Stimulated activated CD4-positive, alpha-beta T cell treated with anti-CD3 and anti-CD28 coated beads, TNF-alpha, amount 100 ng/mL, for 4 hours (primary cell): Measurements from ENCODE around the gene IL10.
A peak's percentile ranks its signal among the peaks of the same experiment; 100 is the strongest.

Experiments
- DNase-seq, 3 experiments: peaks; one replicate each; pipeline ENCODE4 v3.0.0-alpha.2; 2020; ENCODE audit warnings: low read depth in 3 of 3

IL10 gene

DNA sequence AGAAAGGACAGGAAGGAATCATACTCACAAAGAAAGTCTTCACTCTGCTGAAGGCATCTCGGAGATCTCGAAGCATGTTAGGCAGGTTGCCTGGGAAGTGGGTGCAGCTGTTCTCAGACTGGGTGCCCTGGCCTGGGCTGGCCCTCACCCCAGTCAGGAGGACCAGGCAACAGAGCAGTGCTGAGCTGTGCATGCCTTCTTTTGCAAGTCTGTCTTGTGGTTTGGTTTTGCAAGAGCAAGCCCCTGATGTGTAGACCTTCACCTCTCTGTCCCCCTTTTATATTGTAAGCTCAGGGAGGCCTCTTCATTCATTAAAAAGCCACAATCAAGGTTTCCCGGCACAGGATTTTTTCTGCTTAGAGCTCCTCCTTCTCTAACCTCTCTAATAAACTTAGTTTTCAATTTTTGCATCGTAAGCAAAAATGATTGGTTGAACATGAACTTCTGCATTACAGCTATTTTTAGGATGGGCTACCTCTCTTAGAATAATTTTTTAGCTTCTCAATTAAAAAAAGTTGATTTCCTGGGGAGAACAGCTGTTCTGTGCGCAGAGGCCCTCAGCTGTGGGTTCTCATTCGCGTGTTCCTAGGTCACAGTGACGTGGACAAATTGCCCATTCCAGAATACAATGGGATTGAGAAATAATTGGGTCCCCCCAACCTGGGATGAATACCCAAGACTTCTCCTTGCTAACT, at the start of gene IL10:
IL10 (minus strand) TSS at position 252 of the 695 bp plus-strand sequence; CDS start at position 193, 59 bp downstream.
- no peak for DNase-seq

DNA sequence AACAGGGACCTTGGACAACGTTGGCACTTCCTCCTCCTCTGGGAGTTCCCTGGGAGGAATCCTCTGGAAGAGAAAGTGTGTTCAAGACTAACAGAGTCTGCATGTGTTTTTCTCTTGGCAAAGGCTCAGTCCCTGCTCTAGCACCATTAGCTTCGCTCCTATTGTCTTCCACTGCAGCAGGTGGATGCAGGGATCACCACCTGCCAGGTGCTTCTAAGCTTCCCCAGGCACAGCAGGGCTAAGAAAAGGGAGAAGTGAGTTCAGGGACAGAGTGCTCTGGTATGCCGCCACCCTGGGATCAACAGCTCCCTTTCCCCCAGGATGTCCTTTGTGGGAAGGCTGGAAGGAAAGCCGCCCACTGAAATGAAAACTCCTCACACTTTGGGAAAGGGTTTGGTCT, 49.2 kb upstream of the IL10 start:
- no peak for DNase-seq

DNA sequence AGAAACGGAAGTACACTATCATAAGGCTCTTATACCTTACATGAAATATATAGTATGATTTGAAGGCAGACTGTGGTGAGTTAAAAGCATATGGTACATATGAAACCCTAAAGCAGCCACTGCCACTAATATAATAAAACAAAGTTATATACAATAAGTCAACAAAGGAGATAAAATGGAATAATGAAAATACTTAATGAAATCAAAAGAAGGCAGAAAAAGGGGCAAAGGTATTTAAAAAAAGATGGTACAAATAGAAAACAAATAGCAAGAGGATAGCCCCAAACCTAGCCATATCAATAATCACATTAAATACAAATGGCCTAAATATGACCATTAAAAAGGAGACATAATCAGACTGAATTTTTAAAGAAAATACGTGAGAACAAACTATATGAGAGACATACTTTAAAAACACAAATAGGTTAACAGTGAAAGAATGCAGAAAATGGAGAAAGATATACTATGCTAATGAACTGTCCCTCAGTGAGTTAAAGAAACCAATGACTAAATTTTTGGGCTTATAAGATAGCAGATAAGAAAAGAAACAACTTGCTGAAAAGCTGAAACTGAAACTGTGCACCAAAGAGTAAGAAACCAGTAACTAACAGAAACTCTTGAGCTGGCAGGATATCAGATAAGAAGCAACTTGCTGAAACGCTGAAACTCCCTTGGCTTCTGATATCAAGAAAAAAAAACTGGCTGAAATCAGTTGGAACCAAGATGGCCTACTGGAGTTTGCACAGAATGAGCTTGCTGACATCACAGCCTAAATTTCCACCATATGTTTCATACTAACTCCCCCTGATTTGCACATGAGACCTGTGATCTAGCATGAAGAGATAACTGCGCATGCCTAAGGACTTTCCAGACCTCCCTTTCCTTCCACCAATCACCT, 44.3 kb upstream of the IL10 start:
- DNase-seq = no peak

DNA sequence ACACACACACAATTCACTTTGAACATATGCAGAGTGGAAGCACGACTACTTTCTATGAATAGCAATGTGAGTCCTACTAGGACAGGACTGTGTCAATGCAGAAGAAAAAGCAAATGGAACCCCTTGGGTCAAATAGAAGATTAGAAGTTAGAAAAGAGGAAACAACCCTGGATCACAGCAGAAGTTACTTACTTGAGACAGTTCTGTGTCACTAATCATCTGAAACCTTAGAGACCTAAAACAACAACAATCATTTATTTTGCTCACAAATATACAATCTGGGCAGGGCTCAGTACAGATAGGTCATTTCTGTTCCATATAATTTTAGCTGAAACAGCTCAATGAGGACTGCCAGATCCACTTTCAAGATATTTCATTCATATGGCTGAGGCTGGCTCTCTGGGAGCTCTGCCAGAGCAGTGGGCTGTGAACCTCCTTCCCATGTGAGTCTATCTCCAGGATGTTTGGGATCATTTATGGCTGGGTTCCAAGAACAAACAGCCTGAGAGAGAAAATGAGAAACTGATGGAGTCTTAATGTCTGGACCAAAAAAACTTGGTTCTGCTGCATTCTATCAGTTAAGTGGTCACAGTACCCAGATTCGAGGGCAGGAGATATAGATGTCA, 42.5 kb upstream of the IL10 start:
- no peak for DNase-seq

DNA sequence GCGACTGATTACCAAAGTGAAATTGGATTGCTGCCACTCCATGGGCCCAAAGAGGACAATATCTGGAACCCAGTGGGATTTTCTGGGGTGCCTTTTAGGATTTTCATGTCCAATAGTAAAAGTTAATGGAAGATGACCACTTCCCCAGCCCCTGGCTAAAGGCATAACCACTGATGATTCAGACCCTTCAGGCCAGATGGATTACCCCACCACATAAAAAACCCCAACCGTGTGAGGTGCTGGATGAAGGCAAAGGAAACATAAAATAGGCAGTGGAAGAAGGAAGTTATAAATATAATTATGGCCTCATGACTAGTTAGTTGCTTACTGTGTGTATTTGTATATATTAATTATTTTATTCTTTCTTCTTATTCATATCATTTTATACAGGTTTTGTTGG, 40.2 kb upstream of the IL10 start:
- DNase-seq = no peak

DNA sequence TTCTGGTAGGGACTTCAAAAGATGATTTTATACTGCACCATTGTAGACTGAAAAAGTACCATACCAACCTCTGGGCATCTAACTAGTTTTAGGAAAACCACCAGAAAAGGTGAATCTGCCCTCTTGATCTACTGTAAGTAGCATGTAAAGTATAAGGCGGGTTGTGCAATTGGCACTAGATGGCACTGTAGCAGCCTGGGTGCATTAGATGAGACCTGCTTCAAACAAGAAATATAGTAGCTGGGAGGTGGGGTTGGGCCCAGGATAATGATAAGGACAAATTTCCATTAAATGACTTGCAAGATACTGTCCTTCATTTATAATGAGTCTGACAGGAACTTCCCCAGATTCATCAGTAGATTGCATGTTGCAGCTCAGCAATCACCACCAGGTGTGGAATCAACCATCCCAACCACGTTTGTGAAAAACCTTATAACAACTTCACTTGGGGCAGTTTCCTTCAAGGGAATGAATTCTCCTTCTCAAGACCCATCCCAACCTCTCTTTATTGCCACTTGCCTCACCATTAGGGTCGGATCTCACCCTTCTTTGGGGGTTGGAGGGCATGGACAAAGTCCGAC, 37.3 kb upstream of the IL10 start:
- peak in 1 of 3 experiments; percentile 26 for DNase-seq

DNA sequence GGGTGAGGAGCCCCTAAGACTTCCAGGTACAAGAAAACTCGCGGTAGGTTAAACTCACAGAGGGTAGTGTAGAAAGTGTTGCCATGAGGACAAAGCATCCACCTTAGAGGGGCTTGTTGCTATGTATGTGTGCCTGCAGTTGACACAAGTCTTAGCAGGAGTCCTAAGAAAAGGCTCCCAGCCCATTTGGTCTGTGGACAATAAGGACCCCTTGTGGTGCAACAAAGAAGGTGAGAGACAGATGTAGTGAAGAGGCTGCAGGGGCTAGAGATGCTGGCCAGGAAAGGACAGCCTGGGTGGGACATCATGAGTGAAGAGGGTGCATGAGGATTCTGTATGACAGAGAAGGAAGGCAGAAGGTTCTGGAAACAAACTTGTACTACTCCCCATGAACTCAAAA, 36.3 kb upstream of the IL10 start:
- no peak for DNase-seq

DNA sequence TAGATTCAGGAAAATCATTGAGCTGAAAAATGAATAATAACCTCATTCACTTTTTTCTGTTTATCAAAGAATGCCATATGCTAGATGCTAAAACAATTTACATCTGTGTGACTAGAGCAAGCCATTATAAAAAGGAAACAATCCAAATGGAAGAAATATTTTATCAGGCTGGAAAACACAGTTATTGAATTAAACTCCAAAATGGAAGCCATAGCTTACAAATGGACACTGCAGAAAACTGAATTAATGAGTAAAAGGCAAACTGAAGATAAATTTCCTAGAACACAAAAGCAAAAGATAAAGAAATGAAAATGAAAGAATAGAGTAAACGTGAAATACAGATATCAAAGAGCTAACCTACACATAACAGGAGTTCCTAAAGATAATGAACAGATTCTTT, 33.1 kb upstream of the IL10 start:
- no peak for DNase-seq

DNA sequence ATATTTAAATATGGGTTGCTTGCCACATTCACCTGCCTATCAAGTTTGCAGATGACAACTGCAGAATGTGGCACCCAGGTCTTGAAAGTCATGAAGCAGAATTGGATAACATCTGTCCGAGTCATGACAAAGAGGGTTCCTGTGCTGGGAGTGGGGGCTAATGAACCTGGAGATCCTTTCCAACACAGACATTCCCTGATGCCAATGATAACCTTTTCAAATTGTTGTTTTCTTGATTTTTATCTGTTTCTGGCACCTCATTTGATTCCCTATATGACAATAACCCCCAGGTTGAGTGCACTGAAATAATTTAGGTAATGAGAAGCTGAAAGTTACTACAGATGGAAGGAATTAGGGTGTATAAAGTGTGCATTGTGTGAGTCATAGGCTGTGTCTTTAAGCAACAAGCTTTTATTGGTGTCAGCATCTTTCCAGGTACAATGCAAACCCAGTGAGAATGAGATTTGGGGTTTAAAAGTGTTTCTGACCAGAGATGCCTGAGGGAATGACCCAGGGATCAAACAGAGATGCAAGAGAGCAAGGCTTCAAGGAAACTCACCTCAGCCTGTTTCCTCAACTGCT, 32.0 kb upstream of the IL10 start:
- DNase-seq = no peak

DNA sequence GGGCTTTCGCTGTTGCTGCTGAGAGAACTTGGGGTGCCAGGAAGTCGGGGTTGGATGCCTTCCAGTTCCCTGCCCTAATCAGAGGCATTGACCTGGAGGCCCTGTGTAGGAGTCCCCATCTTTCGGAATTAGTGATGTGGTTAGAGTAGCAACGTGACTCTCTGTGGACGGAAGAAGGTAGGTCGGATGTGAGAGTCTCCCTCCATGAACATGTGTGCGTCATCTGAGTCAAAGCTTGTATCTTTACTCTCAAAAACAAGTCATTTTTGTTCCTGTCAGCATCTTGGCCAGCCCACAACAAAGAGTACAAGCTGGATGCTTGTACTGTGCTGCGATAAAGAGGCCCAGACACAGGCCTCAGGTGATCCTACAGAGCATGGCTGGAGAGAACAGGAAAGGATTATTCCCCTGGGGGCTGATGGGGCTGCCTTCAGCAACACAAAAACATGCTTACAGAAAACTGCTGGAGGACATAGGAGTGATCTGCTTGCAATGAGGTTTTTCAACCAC, 31.0 kb upstream of the IL10 start:
- peak; percentile 44 to 58 (median 46) for DNase-seq

DNA sequence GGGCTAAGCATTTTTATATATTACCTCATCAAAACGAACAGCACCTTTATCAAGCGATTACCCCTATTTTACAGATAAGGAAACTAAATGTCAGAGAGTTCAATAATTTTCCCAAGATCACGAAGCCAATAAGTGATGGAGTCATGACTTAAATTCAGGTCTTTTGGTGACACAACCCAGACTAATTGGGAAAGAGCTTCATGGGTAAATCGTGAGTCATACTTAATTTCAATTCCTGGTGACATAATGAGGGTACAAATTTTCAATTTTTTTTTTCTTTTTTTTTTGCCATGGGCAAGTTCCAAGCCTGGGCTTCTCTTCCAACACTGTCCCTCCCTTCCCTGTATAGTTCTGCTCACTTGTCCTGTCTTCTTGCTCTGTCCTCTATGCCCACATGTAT, 30.1 kb upstream of the IL10 start:
- DNase-seq = no peak

DNA sequence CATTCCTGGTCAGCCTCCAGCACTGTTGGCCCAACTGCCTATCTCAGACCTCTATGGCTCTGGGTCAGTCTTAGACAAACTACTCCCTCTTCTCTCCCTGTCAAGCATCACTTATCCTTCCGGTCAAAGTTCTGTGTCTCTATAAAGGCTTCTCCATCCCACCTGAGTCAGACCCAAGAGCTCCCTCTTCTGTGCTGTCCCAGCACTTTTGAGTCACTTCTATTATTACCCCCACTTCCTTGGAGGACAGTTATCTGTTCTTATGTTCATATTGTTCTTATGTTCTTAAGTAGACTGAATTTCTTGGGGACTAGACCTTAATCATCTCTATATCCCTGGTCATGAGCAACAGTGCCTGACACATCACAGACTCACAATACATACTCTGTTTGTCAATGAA, 29.2 kb upstream of the IL10 start:
- no peak for DNase-seq

DNA sequence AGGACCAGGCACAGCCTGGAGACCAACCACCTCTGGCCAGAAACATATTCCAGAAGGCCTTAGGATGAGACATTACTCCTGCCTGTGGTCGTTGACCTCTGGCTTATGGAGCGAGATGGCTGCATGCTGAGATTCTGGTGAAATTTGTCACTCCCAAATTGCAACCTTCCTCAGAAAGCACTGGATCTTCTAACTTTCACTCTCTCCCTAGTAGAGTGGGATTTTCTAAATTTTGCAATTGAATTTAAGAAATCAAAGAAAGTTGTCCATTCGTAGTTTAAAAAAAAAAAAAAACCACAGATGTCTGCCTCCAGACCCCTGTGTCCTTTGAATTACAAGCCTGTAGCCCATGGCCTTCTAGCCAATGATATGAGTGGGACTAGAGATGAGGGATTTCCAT, 28.6 kb upstream of the IL10 start:
- DNase-seq = no peak

DNA sequence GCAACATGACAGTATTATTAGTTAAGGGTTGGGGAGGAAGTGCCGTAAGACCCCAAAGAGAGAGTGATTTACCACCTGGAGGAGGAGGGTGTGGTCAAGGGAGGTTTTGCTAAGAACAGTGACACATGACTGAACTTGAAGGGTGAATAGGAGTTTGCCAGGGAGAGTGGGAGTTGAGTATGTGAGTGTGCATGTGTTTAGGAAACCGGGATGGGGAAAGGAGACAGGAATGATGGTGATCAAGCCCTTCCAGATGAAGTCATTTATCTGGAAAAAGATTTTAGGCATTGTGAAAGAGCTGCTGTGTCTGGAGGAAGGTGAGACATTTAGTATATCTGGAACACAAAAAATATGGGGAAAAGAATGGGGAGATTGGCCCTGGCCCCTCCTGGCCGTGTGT, 28.1 kb upstream of the IL10 start:
- no peak for DNase-seq

DNA sequence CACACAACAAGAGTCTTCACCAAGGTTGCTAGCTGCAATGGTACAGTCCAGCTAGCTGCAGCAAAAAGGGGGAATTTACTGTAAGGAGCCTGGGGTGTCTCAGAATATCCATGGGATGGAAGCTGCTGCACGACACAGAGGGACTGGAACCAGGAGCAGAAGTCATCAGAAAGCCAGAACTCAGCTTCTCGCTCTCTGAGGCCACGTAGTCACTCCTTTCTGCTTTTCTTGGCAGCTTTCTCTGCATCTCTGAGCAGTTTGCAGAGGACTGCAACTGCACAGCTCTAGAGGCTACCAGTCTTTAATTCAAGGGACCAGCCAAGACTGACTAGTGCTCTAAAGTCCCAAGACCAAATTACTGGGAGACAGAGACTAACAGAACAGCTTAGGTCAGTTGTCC, 27.0 kb upstream of the IL10 start:
- DNase-seq = no peak

DNA sequence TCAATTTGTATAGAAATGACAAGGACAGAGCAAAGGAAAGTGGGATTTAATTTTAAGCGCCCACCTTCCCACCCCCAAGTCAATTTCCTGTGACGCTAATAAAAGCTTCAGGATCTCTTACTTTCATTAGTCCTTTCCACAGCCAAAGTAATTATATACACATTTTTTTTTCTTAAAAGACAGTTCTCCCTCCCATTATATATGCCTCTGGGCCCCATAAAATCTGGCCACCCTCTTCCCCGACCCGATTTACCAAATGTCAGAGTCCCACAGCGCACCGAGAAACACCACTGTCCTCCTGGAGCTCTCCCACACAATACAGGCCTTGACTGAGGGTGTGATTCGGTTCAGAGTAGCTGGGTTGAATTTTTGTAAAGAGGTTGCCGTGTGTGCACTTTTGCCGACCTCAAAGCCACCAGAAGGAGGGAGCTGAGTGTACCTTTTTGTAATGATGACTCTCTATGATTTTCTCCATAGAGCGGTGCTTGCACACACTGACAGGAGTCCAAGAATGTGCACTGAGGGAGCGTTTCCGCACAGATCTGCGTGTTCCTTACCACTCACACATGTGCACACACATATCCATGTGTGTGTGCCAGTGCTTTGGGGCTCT, 26.2 kb upstream of the IL10 start:
- DNase-seq = no peak

DNA sequence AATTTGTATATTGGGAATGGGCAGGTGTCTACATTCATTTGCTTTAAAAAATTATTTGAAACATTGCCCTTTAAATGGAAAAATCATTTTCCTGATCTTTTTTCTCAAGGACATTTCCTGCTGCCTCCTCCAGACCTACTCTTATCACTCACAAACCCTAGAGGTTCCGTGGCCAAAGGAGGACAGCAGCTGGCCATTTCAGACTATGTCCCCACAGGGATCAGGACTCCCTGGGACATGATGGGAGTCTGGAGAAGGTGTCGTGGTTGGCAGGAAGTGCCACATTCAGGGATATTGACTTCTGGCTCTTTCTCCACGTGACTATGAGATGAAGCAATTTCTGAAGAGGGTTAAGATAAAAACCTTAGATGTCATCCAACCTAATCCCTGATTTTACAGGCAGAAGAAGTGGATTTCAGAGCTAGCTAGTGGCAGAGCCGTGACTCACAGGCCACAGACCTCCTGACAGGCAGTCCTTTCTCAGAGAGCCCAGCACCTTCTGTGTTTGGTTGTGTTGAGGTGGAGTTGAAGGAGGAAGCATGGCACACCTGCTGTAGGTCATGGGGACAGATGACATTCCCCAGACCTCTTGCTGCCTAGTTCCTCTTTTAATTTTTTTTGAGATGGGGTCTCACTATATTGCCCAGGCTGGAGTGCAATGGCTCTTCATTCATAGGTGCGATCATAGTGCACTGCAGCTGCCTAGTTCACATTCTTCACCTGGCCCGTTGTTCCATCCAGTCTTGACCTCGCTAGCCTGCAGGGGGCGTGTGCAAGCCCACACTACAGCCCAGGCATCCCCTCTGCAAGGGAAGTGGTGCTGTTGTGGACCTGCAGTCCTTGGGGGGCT, 25.5 kb upstream of the IL10 start:
- no peak for DNase-seq

DNA sequence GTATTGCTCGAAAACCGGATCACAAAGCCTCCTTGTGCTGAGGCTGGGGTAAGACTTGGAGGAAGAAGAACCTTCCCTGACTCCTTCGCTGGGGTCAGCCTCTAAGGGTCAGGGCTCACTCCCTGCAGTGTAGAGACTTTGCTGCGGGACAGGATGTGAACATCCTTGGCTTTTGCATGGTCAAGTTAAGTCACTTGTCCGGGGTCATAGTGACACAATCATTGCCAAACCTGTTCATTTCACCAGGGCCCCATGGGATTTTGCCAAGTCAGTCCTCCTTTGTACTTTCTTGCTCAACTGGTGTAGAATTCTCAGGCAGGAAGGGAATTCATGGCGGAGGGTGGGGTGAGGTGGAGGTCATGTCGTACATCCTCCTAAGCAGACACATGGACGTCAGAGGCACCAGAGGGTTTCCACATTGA, 24.7 kb upstream of the IL10 start:
- DNase-seq = no peak

DNA sequence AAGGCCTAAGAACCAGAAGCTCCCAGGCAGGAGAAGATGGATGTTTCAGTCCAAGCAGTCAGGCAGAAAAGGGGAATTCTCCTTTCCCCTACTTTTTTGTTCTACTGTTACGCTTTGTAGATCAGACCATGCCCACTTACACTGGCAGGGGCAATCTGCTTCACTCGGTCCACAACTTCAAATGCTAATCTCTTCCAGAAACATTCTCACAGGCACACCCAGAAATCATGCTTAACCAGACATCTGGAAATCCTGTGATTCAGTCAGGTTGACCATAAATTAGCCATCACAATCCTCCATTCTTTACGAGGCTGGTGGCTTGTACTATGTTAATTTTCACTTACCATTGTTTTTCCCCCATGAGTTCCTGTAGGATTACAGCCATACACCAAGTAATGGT, 23.8 kb upstream of the IL10 start:
- no peak for DNase-seq

DNA sequence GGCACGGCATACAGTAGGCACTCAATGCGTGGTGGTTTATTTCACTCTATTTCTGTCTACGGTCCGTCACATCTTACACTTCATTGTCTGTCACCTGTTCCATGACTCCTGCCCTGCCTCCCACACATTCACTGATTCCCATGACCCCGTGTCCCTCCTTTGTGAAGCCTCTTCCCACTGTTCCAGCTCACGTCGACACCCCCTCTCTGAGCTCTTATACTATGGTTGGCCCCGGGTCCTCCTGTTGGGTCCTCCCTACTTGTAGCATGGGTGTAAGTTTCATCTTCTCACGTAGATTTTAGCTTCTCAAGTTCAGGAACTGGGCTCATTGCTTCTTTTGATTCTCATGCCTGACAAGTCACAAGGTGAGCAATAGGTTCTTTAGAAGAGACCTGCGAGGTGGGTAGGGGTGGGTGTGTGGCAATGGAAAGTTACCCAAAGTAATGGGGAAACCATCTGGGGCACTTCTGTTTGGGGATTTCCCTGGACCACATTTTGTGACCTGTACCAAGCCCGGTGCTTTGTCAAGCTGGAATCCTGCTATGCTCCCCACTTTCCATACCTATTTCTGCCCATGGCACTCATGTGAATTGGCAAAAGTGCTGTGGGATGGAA, 22.1 kb upstream of the IL10 start:
- peak in 2 of 3 experiments; percentile 50 to 54 for DNase-seq
